Measurements from ENCODE around the gene EMX1. TPM values are rescaled to one million over a fixed set of nuclear protein-coding genes. Genes with fewer than 3 reads are reported as not detected.

Gene EMX1
- total and polyA plus RNA-seq, 2 of the 13 experiments (the other 11 are each of a cell fraction or from before 2014, with no cell fraction given), result 0.62 to 4.9 TPM

DNA sequence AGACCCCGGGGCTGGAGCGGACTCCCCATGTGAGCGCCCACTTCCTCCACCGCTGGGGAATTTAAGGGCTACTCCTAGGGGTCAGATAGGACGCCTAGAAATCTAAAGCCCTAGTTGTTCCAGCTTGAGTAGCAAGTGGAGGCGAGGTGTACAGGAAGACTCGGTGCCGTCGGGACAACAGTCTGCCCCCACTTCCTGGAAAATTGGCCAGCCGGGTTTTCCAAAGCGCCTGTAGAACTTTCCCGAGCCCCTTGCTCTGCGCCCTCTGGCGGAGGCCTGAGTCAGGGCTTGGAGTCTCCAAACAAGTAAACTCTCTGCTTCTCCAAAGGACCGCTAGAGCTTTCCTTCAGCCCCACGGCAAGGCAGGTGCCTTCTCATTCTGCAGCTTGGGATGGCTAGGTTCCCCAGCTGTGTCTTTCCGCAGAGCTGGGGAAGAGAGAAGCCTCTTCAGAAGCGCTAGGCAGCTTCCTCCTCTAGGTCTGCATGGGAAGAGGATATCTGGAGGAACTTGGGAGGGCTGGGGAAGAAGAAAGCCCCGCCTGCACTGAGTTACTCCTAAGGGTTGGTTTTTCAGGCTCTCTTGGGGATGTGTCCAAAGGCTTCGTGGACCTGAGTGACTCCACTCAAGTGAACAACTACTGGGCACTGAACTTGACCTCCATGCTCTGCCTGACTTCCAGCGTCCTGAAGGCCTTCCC lies 29.4 kb upstream of the EMX1 start (continued):
- 0 out of 2 replicates have a peak, but pooled peaks have one; percentile 16 for TF ChIP-seq CHD2 (IDR thresholded peaks at IDR 0.05; ENCODE audit: low read depth, low read length)
- TF ChIP-seq, protein P1, sequence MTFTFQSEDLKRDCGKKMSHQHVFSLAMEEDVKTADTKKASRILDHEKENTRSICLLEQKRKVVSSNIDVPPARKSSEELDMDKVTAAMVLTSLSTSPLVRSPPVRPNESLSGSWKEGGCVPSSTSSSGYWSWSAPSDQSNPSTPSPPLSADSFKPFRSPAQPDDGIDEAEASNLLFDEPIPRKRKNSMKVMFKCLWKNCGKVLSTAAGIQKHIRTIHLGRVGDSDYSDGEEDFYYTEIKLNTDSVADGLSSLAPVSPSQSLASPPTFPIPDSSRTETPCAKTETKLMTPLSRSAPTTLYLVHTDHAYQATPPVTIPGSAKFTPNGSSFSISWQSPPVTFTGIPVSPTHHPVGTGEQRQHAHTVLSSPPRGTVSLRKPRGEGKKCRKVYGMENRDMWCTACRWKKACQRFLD (CRISPR knock-in tag; IDR thresholded peaks at IDR 0.05; ENCODE audit: borderline replicate concordance), result no peak; the same call in none of the 2 replicates
- peak; percentile 54; the same call in 1 of the 2 replicates for TF ChIP-seq SMYD3 (CRISPR knock-in tag; IDR thresholded peaks at IDR 0.05)
- peak; percentile 20; the same call in 1 of the 2 replicates for TF ChIP-seq NR2F2 (IDR thresholded peaks at IDR 0.05; ENCODE audit: borderline replicate concordance, low read depth)
- peak; percentile 90; the same call in 1 of the 2 replicates for TF ChIP-seq ZNF501 (CRISPR knock-in tag; IDR thresholded peaks at IDR 0.05)
- peak; percentile 30; the same call in 1 of the 2 replicates for TF ChIP-seq ZNF337 (CRISPR knock-in tag; IDR thresholded peaks at IDR 0.05; ENCODE audit: borderline replicate concordance, low read depth)
- TF ChIP-seq ZMYM2 (CRISPR knock-in tag; IDR thresholded peaks at IDR 0.05), result no peak
- no peak for TF ChIP-seq MAFG (CRISPR knock-in tag; IDR thresholded peaks at IDR 0.05)
- TF ChIP-seq PRMT3 (CRISPR knock-in tag; IDR thresholded peaks at IDR 0.05; ENCODE audit: borderline replicate concordance, low read depth), result 0 out of 2 replicates have a peak, but pooled peaks have one; percentile 42

All from HepG2 (cell line).